Right lobe of liver (tissue), 4 donors: Measurements from ENCODE around the gene SELENOM.

Experiments
- POLR2A ChIP-seq: fragments of 450-650 bp; IDR thresholded peaks from one replicate; pipeline ENCODE4 v1.6.1; 2017; ENCODE audit warnings: antibody characterized with exemption, mild to moderate bottlenecking
- TF ChIP-seq, protein P1 (sequence below), 4 donors: fragments of 200-600 bp in 3 of 4; fragments of 450-650 bp in 1 of 4; IDR thresholded peaks; one replicate each; pipeline versions ENCODE4 v1.5.1 to v1.8.0; 2016 to 2022; ENCODE audit warnings: antibody characterized with exemption in 4 of 4, mild to moderate bottlenecking in 2 of 4
- donor health status: DM: no; HTN: no; CAD: no.
- donor health status: DM: no; HTN: no; CAD: no.
- donor health status: DM: no; HTN: yes; CAD: no.

DNA sequence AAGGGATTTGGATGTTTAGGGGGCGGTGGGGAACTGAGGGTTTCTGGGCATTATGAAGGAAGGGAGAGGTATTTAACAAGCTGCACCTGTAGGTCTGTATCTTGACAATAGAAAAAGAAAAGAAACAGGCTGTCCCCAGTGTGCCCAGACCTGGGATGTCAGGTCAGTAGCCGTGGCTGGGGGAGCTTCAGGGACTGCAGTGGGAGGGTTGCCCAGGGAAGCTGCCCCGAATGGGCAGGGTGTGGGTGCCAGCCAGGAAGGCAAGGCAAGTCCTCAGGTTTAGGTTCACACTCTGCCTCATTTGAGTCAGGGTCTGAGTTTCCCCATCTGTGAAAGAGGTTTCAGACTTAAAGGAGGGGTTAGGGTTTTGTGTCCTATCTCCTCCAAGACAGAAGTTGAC is 16.9 kb upstream of the SELENOM start:
- TF ChIP-seq, protein P1, sequence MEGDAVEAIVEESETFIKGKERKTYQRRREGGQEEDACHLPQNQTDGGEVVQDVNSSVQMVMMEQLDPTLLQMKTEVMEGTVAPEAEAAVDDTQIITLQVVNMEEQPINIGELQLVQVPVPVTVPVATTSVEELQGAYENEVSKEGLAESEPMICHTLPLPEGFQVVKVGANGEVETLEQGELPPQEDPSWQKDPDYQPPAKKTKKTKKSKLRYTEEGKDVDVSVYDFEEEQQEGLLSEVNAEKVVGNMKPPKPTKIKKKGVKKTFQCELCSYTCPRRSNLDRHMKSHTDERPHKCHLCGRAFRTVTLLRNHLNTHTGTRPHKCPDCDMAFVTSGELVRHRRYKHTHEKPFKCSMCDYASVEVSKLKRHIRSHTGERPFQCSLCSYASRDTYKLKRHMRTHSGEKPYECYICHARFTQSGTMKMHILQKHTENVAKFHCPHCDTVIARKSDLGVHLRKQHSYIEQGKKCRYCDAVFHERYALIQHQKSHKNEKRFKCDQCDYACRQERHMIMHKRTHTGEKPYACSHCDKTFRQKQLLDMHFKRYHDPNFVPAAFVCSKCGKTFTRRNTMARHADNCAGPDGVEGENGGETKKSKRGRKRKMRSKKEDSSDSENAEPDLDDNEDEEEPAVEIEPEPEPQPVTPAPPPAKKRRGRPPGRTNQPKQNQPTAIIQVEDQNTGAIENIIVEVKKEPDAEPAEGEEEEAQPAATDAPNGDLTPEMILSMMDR (IDR thresholded peaks at IDR 0.05) = no peak
- TF ChIP-seq POLR2A = no peak
